Ishikawa (cell line): ENCODE results near the gene PRKRA.

Source experiments
- CEBPB ChIP-seq: IDR thresholded peaks from 2 replicates; pipeline ENCODE4 v1.6.1; 2012
- CREB1 ChIP-seq: IDR thresholded peaks from 2 replicates; pipeline ENCODE4 v1.6.1; 2012; ENCODE audit warnings: low read depth
- EGR1 ChIP-seq: IDR thresholded peaks from 2 replicates; pipeline ENCODE4 v1.6.1; 2012
- EP300 ChIP-seq: IDR thresholded peaks from 2 replicates; pipeline ENCODE4 v1.6.1; 2012; ENCODE audit warnings: borderline replicate concordance
- FOXM1 ChIP-seq: IDR thresholded peaks from 2 replicates; pipeline ENCODE4 v1.6.1; 2012; ENCODE audit warnings: low read depth, borderline replicate concordance
- NFIC ChIP-seq: IDR thresholded peaks from 2 replicates; pipeline ENCODE4 v1.6.1; 2012
- RAD21 ChIP-seq: IDR thresholded peaks from 2 replicates; pipeline ENCODE4 v1.6.1; 2012; ENCODE audit warnings: low read depth
- TAF1 ChIP-seq: IDR thresholded peaks from 2 replicates; pipeline ENCODE4 v1.6.1; 2012; ENCODE audit warnings: low read depth, mild to moderate bottlenecking
- TCF12 ChIP-seq: IDR thresholded peaks from 2 replicates; pipeline ENCODE4 v1.6.1; 2012; ENCODE audit warnings: low read depth
- TEAD4 ChIP-seq: IDR thresholded peaks from 2 replicates; pipeline ENCODE4 v1.6.1; 2012
- YY1 ChIP-seq: IDR thresholded peaks from 2 replicates; pipeline ENCODE4 v1.6.1; 2012; ENCODE audit warnings: low read depth
- ZBTB7A ChIP-seq: IDR thresholded peaks from 2 replicates; pipeline ENCODE4 v1.6.1; 2012; ENCODE audit warnings: low read depth
- TF ChIP-seq, protein P1 (sequence below): IDR thresholded peaks from 2 replicates; pipeline ENCODE4 v1.6.1; 2012
- TF ChIP-seq, protein P2 (sequence below): IDR thresholded peaks from 2 replicates; pipeline ENCODE4 v1.6.1; 2012
- TF ChIP-seq, protein P3 (sequence below): IDR thresholded peaks from 2 replicates; pipeline ENCODE4 v1.6.1; 2012; ENCODE audit warnings: low read depth, mild to moderate bottlenecking

The PRKRA gene

DNA sequence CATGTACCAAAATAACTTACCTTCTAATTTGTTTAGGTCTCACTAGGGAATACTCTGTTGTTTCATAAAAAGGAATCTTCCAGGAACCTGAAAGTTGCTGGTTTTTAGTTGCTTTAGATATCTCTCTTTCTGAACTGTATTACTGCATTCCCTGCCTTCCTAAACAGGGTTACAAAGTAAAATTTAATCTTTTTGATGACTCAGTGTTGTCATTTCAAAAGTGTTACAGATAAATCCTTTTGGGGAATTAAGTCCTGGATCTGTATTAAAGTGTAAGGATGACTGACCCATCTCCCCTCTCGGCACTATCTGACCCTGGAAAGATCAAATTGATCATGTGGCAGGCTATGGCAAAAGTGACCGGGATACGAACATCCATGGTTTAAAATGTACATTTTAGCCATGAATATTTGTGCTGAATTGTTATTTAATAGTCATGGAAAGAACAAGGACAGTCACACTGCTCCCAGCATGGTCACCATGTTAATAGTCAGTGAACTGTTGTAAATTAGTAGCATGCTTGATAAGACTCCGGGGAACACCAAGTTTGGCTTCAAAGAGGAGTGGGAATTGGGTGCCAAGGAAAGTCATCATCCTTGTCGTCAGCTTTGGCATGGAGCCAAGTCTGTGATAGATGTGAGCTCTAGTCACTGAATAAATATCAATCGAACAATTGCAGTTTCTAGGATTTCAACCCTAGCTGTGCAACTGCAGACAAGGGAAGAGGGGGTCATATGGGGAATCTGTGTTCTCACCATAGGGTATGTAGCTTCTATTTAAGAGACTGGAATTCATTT is 33.5 kb upstream of the PRKRA start:
- TF ChIP-seq NFIC, result peak; percentile 84
- TF ChIP-seq CREB1, result no peak

DNA sequence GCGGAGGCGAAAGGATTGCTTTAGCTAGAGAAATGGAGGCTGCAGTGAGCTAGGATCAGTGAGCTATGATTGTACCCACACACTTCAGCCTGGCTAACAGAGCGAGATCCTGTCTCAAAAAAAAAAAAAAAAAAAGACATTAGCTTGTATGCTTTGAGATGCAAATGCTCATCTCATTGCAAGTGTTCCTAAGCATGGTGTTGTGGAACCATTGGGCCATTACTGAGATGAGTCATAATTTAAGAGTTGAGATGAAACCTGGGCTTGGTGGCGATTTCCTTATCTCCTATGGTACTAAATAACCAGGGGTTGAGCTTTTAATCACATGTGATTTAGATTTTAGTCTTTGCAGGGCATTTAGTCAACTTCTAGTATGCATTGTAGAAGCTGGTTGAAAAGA is 31.5 kb upstream of the PRKRA start:
- no peak for TF ChIP-seq TEAD4
- TF ChIP-seq ZBTB7A, result no peak
- TF ChIP-seq CREB1, result no peak
- TF ChIP-seq CEBPB, result no peak
- TF ChIP-seq YY1, result no peak
- TF ChIP-seq, protein P1, sequence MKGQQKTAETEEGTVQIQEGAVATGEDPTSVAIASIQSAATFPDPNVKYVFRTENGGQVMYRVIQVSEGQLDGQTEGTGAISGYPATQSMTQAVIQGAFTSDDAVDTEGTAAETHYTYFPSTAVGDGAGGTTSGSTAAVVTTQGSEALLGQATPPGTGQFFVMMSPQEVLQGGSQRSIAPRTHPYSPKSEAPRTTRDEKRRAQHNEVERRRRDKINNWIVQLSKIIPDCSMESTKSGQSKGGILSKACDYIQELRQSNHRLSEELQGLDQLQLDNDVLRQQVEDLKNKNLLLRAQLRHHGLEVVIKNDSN, result no peak
- TF ChIP-seq EP300, result no peak
- TF ChIP-seq EGR1, result no peak
- TF ChIP-seq TAF1, result no peak
- no peak for TF ChIP-seq FOXM1
- TF ChIP-seq RAD21, result no peak
- TF ChIP-seq NFIC, result no peak
- TF ChIP-seq, protein P2, sequence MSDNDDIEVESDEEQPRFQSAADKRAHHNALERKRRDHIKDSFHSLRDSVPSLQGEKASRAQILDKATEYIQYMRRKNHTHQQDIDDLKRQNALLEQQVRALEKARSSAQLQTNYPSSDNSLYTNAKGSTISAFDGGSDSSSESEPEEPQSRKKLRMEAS, result no peak
- TF ChIP-seq, protein P3, sequence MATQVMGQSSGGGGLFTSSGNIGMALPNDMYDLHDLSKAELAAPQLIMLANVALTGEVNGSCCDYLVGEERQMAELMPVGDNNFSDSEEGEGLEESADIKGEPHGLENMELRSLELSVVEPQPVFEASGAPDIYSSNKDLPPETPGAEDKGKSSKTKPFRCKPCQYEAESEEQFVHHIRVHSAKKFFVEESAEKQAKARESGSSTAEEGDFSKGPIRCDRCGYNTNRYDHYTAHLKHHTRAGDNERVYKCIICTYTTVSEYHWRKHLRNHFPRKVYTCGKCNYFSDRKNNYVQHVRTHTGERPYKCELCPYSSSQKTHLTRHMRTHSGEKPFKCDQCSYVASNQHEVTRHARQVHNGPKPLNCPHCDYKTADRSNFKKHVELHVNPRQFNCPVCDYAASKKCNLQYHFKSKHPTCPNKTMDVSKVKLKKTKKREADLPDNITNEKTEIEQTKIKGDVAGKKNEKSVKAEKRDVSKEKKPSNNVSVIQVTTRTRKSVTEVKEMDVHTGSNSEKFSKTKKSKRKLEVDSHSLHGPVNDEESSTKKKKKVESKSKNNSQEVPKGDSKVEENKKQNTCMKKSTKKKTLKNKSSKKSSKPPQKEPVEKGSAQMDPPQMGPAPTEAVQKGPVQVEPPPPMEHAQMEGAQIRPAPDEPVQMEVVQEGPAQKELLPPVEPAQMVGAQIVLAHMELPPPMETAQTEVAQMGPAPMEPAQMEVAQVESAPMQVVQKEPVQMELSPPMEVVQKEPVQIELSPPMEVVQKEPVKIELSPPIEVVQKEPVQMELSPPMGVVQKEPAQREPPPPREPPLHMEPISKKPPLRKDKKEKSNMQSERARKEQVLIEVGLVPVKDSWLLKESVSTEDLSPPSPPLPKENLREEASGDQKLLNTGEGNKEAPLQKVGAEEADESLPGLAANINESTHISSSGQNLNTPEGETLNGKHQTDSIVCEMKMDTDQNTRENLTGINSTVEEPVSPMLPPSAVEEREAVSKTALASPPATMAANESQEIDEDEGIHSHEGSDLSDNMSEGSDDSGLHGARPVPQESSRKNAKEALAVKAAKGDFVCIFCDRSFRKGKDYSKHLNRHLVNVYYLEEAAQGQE, result no peak
- no peak for TF ChIP-seq TCF12

DNA sequence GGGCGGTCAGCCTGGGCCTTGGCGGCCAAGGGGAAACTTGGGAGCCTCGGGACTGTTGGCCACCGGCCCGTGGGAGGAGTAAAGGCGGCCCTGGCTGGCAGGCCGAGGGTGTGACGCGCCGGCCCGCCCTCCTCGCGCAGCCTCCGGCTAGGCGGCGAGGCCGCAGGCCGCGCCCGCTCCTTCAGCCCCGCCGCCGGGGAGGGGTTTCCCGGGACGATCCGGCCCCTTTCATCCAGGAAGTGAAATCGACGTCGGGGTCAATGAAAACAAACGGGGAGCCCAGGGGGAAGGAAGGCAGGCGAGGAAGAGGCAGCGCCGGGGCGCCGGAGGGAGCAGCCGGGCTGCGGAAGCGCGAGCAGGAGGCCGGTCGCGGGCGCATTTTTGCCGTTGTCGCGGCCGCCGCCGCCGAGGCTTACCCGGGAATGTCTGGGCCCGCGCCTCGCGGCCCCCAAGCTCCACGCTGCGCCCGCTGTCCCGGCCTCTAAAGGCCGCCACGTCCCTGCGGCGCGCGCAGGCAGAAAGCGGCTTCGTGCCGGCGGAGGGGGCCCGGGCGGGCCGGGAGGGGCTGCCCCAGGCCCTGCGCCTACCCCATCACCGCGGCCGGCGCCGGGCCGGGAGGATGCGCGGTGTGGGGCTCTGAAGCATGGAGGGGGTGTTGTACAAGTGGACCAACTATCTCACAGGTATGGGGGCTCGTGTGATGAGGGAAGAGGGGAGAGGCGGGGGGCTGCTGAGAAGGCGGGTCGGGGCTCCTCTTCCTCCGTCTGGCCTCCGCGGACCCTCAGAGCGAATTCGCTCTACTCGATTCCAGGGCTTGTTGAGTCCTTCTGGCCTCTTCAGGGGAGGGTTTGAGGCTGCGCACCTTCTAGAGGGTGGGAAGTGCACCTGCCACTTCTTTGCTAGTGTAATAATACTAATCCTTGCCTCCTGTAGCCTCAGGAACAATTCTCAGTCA is 29.5 kb upstream of the PRKRA start, which contains the start of gene PLEKHA3:
PLEKHA3 (plus strand) TSS at position 231 of the 955 bp plus-strand sequence; CDS start at position 644, 413 bp downstream.
- TF ChIP-seq NFIC, result peak; percentile 52
- peak; percentile 48; the same call in 1 of the 2 replicates for TF ChIP-seq TAF1
- TF ChIP-seq FOXM1, result no peak
- peak; percentile 53; the same call in 1 of the 2 replicates for TF ChIP-seq ZBTB7A
- TF ChIP-seq YY1, result peak; percentile 21; the same call in 1 of the 2 replicates

DNA sequence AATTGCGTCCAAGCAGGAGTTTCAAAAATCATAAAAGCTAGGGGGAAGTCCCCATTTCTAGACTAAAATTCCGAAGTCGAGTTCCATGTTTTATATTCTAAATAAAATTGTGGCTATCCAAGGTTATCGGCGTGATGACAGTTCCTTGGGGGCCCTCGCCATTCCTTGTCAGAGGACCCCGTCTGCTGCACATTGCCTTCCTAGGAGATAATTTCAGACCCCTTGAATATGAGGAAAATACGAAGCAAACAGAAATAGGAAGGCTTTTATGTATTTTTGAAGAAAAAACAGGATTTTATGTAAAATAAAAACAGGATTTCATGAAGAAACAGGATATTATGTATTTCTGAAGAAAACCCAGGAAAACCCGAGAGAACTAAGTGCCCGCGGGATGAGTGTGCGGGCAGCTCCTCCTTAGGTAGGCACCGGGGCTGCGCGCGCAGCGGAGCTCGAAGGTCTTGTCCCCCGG is 28.8 kb upstream of the PRKRA start:
- TF ChIP-seq TAF1 (no peak), RAD21 (no peak), EP300 (no peak), EGR1 (no peak), TCF12 (no peak), FOXM1 (no peak)
- TF ChIP-seq, protein P2, result no peak
- TF ChIP-seq, protein P3, result no peak

DNA sequence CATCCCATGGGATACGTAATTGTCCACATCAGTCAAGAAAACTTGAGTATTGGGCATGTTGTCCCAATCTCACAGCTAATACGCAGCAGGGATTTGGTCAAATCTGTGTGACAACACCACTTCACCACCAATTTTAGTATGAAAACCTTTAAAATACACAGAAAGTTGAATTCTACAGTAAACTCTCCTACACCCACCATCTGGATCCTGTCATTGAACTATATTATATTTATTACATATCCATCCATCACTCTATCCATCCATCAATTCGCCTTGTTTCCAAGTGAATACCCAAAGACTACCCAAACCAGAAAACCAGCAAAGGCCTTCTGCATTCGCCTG is 28.3 kb upstream of the PRKRA start:
- TF ChIP-seq ZBTB7A (no peak), EP300 (no peak), TCF12 (no peak), FOXM1 (no peak), CREB1 (no peak), EGR1 (no peak), NFIC (no peak), YY1 (no peak), RAD21 (no peak), TEAD4 (no peak), CEBPB (no peak), TAF1 (no peak)
- TF ChIP-seq, protein P2, result no peak
- TF ChIP-seq, protein P3, result no peak
- TF ChIP-seq, protein P1, result no peak
